ENCODE results near the gene PDGFB. TPM values are rescaled to one million over a fixed set of nuclear protein-coding genes. Genes with fewer than 3 reads are reported as not detected.

The PDGFB gene
- total and polyA plus RNA-seq, 7 donors, result 1.4 to 9.6 (median 5.5) TPM

GRCh38 chr22:39240831-39241793, 3.7 kb downstream of the PDGFB start:
- 9 to 18% methylated on average over 27 of the region's 27 CpGs for WGBS, 2 donors
- Histone ChIP-seq H3K4me1 (peaks cover 0 to 65% (median 55%) of the 10 kb centered on the region in 4 donors), H3K27me3 (peaks cover 21 to 47% (median 42%) of the 10 kb centered on the region in 3 donors), H3K9me3 (no peaks in the 10 kb centered on the region), H3K4me3 (peak overlapping the region in 3 of 4 donors; percentile 42 to 57 (median 53)), H3K36me3 (no peaks in the 10 kb centered on the region), H3K27ac (peak overlapping the region; percentile 67 to 76 (median 70))
- peak; percentile 86 for DNase-seq
- no peak for TF ChIP-seq EP300 (IDR thresholded peaks at IDR 0.05)
- TF ChIP-seq POLR2AphosphoS5 (IDR thresholded peaks at IDR 0.05), result peak in 3 of 4 donors; percentile 25 to 47 (median 37)
- TF ChIP-seq CTCF (IDR thresholded peaks at IDR 0.05), result no peak
- intact Hi-C loops (cut with DNase I), result loop anchor here (5.0 kb wide), 2 partner anchors 69 to 71 kb away; no protein-coding TSS in a partner anchor

- H3K27ac ChIP-seq, result peak overlapping the region; percentile 67 to 76 (median 70)
- DNase-seq, result no peak
- WGBS, 2 donors, result 13 to 47% methylated on average over 20 of the region's 20 CpGs
- peaks cover 0 to 68% (median 62%) of the 10 kb centered on the region in 4 donors for H3K4me1 ChIP-seq
- intact Hi-C loops (cut with DNase I), result loop anchor here (5.0 kb wide), 2 partner anchors 67 to 73 kb away; no protein-coding TSS in a partner anchor
- no peak for TF ChIP-seq CTCF (IDR thresholded peaks at IDR 0.05)
- no peak for TF ChIP-seq POLR2AphosphoS5 (IDR thresholded peaks at IDR 0.05)
- peak overlapping the region in 3 of 4 donors; percentile 2 to 53 (median 19) for H3K4me3 ChIP-seq
- H3K27me3 ChIP-seq, result peaks cover 18 to 42% (median 34%) of the 10 kb centered on the region in 3 donors
- H3K36me3 ChIP-seq, result no peaks in the 10 kb centered on the region
- no peaks in the 10 kb centered on the region for H3K9me3 ChIP-seq
Observed at GRCh38 chr22:39239561-39240423, 5.0 kb downstream of the PDGFB start.

- Histone ChIP-seq H3K36me3 (no peaks in the 10 kb centered on the region), H3K9me3 (no peaks in the 10 kb centered on the region), H3K4me3 (no peak overlapping the region), H3K27ac (peak overlapping the region; percentile 67 to 76 (median 70)), H3K27me3 (peaks cover 15 to 38% (median 28%) of the 10 kb centered on the region in 3 donors), H3K4me1 (peaks cover 0 to 66% (median 57%) of the 10 kb centered on the region in 4 donors)
- TF ChIP-seq CTCF (IDR thresholded peaks at IDR 0.05) (no peak), POLR2A (IDR thresholded peaks at IDR 0.05) (no peak), EP300 (IDR thresholded peaks at IDR 0.05) (no peak), POLR2AphosphoS5 (IDR thresholded peaks at IDR 0.05) (no peak)
- DNase-seq, result no peak
- WGBS, 2 donors, result 18 to 54% methylated on average over 12 of the region's 12 CpGs
- intact Hi-C loops (cut with DNase I), result no loop called here
Observed at GRCh38 chr22:39238966-39239505, 5.7 kb downstream of the PDGFB start.

GRCh38 chr22:39238561-39238960, 6.2 kb downstream of the PDGFB start:
- TF ChIP-seq EP300 (IDR thresholded peaks at IDR 0.05) (no peak), CTCF (IDR thresholded peaks at IDR 0.05) (no peak), POLR2AphosphoS5 (IDR thresholded peaks at IDR 0.05) (no peak), POLR2A (IDR thresholded peaks at IDR 0.05) (no peak)
- intact Hi-C loops (cut with DNase I), result no loop called here
- Histone ChIP-seq H3K27ac (peak overlapping the region; percentile 67 to 76 (median 69)), H3K9me3 (no peaks in the 10 kb centered on the region), H3K27me3 (peaks cover 12 to 34% (median 24%) of the 10 kb centered on the region in 3 donors), H3K4me3 (no peak overlapping the region), H3K4me1 (peaks cover 0 to 66% (median 54%) of the 10 kb centered on the region in 4 donors), H3K36me3 (no peaks in the 10 kb centered on the region)
- WGBS, 2 donors, result 36 to 74% methylated on average over 8 of the region's 8 CpGs
- no peak for DNase-seq

All from sigmoid colon (tissue), 7 donors.